GDM1 (cell line): Measurements from ENCODE around the gene CACNA2D3.

Experiments used
- DNase-seq: peaks from one replicate; lab custom pipeline; 2025; lab: John Stamatoyannopoulos, UW

Gene CACNA2D3

DNA sequence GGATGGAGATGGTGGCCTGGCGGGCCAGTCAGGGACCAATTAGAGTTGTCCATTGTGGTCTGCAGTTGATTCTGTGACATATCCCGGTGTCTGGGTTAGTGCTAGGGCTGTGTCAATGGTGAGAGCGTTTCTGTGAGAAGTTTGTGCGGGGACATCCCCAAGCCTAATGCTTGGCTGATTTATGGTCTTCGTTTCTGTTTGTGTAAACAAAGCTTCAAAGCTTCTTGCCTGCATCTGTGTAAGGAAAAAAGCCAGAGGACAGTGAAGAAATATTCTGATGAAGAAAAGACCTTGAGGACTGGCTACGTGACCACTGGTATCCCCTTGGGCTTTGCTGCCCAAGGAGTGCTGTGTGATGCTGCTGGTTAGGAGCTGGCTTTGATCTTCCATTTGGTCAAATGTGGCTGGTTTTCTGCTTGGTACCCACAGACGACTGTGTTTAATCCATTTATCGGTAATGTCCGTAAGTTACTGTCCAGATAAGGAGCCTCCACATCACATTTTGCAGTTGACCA lies 880.1 kb downstream of the CACNA2D3 start:
- DNase-seq, result no peak

DNA sequence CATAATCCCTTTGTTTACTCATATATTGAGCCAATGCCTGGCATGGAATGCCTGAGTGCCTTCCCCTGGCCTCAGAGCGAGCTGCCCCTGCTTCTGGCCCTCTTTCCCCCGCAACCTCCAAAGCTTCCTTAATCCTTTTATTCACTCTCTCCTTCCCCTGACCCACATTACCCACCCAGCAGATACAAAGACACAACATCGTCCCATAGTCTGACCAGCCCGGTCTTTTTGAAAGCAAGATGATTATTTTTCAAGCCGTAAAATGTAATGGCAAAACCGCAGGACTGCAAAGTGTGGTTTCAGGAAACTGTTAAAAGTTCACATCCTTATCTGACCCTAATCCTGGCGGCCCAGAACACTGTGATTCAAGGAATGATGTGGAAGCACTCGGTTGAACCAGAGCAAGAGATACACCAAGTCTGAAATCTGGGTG lies 883.9 kb downstream of the CACNA2D3 start:
- no peak for DNase-seq

DNA sequence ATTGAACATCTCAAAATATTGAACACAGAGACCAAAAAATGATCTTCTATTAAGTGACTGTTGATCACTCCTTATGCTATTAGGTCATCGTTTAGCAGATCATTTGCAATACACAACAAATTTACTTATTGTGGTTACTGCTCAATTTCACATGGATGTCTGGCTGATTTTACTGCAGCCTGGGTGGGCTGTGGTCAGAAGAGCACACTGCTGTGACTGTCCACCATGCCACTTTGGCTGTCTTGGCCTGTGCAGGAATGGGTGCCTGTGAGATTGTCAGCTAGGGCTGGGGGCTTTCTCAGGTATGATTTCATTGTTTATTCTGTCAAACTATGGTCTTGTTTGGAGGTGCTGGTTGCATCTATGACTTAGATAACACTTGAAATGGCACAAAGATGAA lies 885.6 kb downstream of the CACNA2D3 start:
- DNase-seq, result no peak

DNA sequence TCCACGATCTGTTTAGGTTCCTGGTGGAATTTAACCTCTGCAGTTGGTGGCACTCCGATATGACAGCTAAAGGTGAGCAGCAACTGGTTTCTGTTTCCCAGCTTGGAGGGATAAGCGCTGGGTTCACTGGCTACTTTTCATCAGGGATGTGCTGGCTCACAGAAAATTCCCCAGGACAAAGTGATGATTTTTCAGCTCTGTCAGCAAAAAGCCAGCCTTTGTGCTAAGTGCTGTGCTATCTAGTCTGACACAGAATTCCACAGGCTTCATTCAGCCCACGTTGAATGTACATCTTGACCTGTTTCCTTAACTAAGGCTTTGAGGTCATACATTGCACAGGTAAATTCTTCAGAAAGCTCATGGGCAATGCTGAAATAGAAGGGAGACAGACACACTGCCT lies 887.0 kb downstream of the CACNA2D3 start:
- no peak for DNase-seq

DNA sequence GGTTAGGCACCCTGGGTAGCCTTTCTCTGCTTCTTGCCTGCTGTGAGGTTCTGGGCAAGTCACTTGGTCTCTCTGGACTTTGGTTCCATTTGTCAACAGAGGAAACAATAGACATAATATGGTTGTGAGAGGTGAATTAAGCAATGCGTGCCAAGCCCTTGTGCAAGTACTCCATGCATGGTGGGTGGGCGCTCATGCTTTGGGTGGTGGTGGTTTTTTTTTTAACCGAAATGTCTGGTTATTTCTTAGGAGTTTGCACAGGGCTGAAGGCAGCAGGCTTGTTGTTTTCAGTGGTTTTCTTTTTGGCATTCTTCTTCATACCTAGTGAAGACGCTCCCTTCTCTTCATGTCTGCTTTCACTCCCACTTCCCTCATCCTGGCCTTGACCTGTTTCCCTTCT lies 889.7 kb downstream of the CACNA2D3 start:
- DNase-seq, result no peak

DNA sequence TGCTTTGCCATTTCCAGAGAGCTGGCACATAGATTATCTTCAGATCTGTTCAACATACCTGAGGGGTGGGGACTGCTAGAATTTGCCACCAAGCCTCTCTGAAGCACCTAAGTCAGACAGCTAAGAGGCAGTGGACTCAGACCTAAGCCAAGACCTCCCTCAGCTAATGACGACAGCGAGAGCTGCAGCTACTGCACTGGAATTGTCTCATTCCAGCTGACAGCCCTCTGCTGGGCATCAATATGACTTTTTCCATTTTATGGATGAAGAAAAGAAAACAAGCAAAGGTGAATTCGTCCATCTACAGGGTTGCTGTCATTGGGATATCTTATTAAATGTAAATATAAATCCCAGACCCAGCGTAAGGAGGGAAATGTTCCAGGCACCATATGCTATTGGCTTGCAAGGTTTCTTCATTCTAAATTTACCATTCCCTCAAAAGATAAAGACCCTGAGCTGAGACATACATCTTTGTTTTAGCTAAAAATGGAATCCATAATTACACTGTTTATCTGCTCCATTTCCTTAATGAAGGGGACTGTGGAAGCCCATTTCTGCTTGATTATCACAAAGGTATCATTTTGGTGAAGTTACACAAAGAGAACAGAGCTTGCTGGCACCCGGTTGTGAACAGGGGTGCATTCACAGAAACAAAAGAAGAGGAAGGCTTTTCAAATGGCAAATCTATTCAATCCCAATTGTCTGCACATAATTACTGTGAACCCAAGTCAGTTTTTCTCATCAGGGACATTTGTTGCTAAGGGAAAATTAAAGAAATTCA lies 891.0 kb downstream of the CACNA2D3 start:
- no peak for DNase-seq

DNA sequence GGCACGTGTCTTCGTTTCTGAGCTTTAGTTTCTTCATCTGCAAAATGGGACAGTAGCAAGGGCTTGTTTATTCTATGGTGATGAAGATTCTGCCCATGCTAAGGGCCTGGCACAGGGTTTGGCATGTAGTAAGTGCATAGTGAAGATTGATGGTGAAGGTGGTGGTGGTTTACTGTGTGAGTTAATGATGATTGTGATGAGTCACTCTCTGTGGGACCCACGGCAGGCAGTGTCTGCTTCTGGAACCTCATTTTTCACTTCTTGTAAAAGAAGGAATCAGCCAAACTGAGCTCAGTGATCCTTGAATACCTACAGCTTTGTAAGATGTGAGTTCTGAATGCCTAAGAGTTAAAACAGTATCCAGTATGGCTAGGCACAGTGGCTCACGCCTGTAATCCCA lies 891.7 kb downstream of the CACNA2D3 start:
- no peak for DNase-seq

DNA sequence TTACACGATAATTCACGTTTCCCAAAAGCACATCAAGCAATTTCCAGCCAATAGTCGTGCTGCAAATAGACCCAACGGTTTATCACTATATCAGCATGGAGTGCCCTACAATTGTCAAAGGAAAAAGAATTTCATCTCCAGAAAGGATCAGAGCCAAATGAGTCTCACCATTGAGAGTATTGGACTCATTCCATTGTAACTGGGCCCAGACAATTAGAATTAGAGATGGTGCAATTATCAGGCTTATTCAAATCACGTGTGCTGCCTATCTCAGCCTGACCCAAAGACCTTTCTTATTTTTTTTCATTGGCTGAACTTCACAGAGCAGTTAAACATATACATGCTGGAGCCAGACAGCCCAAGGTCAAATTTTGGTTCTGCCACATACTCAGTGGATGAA lies 892.6 kb downstream of the CACNA2D3 start:
- no peak for DNase-seq

DNA sequence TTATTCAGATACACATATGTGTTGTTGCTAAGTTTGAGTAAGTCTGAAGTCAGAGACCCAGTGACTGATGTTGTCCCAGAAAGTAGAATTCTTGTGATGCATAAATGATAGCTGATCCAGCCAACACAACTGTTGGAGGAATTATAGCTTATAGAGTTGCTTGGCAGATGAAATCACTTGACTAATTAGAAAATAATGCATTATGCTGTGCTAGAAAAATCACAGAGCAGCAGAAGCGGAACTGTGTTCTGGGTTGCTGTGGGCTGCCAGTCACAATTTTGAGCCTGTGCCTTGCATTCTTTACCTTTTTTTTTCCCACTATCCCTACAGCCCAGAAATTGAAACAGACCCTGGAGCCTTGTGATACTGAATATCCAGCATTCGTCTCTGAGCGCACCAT lies 895.5 kb downstream of the CACNA2D3 start:
- no peak for DNase-seq

DNA sequence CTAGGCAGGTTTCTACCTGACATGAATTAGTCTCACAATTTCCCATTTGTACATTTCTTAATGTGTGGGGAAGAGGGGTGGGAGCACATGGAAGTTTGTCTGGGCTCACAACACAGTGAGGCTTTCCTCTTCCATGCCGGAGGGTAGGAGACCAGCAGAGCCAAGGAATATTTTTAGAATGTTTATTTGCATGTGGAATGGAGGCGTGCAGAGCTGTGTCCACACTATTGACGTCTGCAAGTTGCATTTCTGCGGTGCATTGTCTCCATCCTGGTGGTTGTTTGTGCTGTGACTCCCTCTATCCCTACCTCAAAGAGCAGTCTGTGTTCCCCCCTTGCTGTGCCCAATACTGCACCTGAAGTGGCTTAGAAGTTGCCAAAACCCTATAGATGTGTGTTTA lies 908.6 kb downstream of the CACNA2D3 start:
- DNase-seq, result no peak

DNA sequence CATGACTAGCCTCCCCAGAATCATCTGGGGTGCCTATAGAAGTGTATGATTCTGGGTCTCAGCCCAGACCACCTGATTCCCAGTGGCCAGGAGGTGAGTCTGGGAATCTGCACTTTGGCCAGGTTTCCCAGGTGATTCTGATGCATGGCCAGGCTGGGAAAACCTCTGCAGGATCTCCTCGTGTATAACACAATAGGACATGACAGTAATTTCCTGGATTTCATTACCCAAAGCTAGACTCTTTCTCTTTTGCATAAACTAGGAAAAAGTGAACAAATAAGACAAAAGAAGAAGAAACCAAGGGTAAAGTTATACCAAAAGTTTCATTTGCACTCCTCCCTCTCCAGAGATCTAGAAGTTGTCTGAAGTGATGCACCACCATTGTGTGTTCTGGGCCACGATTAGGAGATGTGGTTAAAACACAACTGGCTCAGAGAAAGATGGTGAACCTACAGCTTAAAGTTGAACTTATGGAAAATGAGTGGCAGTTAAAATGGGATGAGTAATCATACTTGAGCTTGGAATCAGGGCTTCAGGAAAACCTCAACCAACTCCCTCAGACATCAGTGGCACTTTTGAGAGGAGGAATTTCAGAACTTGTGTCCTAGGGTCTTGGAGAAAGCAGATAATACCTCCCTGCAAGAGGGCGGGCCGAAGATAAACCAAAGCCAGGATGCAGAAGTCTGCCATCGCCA lies 914.7 kb downstream of the CACNA2D3 start:
- no peak for DNase-seq

DNA sequence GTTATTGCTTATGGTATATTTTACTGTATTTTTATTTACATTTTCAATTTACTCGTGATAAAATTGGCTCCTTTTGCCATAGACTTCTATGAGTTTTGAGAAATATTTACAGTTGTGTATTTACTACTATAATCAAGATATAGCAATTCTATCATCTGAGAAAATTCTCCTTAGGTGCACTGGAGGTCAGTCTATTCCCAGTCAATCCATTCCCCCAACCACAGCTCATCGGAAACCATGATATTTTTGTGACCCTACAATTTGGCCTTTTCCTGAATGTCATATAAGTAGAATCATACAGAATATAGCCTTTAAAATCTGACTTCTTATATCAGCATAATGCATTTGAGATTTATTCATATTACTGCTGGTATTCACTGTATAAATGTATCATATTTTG lies 920.2 kb downstream of the CACNA2D3 start:
- no peak for DNase-seq

DNA sequence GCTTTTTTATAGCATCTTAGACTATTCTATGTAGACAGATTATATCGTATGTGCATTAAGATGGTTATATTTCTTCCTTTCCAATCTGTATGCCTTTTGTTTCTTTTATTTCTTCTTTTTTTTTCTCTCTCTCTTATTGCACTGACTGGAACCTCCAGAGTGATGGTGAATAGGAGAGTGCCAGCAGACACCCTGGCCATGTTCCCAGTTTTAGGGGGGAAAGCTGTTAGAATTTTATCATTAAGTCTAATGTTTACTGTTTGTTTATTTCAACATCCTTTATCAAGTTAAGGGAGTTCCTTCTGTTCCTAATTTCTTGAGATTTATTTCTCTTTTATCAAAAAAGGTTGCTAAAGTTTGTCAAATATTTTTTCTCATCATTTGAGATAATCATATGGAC lies 922.1 kb downstream of the CACNA2D3 start:
- DNase-seq, result no peak

DNA sequence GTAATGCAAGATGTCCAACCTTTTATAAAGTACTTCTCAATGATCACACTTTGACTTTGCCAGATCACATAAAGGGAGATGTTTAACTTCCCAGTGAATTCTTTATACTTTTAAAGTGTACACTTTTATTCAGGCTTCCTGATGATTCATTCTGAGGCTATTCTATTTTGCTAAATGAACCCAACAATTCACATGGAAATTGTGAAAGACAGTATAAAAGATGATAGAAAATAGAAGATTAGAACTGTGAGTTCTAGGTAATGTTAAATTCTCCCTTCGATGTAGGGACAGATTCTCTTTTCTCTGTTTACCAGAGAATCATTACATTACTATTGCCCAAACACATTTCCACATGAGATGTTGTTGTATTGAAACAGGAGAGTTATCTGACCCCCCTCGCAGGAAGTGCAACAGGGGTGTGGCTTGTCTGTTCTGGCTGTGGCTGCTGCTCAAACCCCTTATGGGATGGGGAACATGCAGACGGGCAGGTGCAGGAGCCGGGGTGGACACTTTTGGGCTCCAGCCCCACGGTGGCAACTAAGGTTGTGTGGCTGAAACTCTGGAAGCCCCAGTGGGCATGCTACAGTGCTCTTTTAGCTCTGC lies 936.8 kb downstream of the CACNA2D3 start:
- DNase-seq, result no peak

DNA sequence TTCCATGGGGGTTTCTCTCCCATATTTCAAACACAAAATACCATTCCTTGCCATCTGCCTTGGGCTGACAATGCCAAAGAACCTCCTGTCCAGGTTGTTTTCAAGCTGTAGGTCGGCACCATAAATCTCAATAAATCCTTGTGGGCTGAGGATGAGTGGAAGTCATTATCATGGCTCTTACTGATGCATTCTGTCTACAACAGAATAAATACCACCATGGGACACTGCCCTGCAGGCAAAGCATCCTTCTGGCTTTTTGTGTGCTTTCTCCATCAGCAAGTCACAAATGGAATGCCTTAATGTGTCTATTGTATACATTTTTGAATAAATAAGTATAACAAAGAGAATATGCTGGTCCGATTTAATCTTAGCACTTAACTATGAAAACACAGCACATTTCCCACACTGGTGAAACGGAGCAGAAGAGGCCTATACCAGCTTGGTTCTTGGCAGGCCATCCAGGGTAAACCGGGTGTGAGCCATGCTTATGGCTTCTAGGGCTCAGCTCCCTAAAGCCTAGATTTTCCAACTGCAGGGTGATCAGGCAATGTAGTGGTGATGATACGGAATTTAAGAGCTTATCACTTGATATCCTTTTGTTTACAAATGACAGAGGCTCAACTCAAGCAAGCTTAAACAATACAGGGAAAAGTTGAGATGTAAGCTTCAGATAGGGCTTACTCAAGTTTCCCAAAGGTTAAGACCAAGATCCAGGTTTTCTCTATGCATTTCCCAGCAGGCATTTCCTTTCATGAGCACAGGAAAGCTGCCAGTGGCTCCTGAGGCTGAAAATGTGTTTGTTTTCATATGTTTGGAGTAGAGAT lies 938.8 kb downstream of the CACNA2D3 start:
- no peak for DNase-seq

DNA sequence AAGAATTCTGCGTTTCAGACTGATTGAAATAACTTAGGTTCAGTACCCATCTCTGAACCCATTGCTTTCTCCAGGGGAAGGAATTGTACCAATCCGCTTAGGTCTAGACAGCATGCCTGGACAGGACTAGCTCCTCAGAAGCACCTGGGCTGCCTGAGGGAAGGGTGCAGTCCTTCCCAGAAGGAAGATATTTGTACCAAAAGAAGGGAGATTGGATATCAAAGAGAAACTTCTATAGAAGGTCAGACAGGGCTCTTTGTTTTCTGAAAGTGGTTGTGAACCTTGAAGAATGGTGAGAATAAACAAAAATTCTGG lies 939.3 kb downstream of the CACNA2D3 start:
- no peak for DNase-seq

DNA sequence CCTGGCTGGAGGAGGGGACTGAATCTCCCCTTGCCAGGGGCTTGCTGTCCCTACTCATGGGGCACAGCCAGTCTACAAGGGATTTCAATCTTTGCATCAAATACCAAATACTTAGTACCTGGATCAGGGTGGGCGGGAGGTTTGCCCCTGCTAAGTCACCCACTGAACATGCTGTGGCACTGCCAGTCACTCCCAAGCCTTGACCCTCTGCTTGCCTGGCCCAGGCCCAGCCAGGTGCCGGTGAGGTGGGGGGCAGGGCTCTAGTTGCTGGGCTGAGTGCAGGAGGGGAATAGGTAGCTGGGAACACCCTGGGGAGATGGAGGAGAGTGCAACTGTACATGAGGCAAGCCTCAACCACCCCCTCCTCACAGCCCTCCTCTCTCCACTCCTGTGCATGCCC lies 941.8 kb downstream of the CACNA2D3 start:
- no peak for DNase-seq

DNA sequence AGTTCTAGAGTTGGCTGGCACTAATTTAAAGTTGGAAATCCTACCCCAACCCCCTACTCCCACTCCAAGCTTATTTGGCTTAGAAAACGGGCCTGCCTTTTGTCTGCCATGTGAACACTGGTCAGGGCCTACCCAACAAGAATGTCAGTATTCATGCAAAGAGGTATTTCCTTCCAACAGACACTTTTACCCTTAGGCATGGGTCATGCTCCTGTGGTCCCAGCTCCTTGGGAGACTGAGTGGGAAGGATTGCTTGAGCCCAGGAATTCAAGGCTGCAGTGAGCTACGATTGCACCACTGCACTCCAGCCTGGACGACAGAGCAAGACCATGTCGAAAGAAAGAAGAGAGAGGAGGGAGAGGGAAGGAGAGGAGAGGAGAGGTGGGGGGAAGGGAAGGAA lies 943.0 kb downstream of the CACNA2D3 start:
- no peak for DNase-seq

DNA sequence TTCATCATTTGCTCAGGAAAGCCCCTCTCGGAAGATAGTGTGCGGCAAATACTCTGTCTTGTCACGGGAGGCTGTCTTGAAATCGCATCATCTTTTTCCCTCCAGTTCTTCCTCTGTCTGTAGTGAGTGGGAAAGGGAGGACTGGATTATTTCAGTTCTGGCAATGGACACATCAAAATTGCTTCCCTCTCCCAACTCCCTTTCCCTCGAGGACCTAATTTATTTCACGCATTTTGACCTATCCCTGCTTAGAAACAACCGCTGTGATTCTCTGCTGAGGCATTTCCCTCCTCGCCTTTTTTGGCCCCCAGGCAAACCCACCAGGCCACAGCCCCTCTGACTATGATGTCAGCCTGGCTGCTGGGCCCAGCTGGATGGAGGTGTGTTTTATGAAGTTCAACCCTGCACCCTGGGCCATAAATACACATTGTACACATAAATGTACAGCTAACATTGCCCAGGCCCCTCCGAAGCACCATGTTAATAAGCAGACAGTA lies 944.2 kb downstream of the CACNA2D3 start:
- no peak for DNase-seq

DNA sequence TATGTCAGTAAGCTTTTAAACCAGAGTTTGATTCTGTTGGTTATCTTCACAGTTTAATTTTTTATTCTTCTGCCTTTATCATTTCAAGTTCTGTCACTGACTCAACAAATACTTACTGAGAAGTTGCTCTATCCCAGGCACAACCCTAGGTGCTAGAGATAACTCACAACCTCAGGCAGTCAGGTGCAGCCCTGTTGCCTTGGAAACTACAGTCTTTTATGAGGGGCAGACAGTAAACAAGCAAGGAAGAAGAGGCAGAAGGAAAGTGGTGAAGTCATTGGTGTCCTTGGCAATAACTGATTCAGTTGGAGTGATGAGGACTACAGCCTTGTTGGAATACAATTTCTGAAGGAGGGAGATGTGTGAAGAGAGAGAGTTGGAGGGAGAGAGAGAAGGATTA lies 947.6 kb downstream of the CACNA2D3 start:
- no peak for DNase-seq

DNA sequence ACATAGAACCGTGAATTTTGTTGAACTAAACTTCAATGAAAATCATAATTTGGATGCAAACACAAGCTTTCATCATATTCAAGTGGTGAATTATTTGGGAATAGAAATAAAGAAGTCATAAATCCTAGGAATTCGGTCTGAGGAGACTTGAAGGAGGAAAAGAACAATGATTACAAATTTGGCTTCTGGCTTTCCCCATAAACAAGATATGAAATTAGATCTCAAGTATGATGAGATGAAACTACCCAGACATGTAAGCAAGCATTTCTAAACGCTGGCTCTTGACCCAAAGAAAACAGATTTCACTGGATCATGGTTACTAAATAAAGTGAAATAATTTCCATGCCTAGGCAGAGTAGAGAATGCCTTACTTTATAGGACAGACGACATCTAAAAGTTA lies 952.4 kb downstream of the CACNA2D3 start:
- DNase-seq, result no peak

DNA sequence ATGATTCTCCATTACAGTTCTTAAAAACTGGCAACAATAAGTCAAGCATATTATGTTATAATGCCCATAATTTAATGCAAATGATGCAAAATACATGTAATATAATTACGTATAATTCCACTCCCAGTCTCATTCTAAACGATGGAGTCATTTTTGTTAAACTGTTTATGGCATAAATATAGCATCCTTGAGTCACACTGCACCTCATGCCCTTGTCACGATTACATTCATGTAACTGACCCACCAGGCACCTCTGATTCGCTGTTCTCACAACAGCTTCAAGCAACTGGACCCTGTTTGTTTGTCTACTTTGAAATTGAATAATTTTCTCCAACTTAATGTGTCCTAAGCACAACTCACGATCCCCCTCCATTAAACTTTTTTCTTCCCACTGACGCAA lies 953.5 kb downstream of the CACNA2D3 start:
- no peak for DNase-seq
